IMR-90 (cell line): ENCODE results near the gene MYO1D. TPM values are rescaled to one million over a fixed set of nuclear protein-coding genes. Genes with fewer than 3 reads are reported as not detected.

Source experiments
- ATAC-seq: fragments of 200-7000 bp; cut with Tn5 transposase; 2 replicates; pipeline ENCODE4 v1.9.1; 2020; ENCODE audit warnings: low read depth, mild to moderate bottlenecking, moderate library complexity
- BruUV-seq: library from RNA; stranded (reverse); fragments of 400-500 nt; replicated peaks from 2 replicates; lab custom pipeline; 2021; lab: Mats Ljungman, UMichigan
- CTCF ChIA-PET: fragments of 300-600 bp; formaldehyde crosslinking; extraction: SDS; loops from one replicate; lab custom pipeline; 2021; ENCODE audit warnings: antibody characterized with exemption; lab: Yijun Ruan, JAX
- POLR2A ChIA-PET: fragments of 300-600 bp; sonication (Branson Sonifier 250); formaldehyde crosslinking; loops from one replicate; lab custom pipeline; 2022; ENCODE audit warnings: antibody characterized with exemption; ENCODE audit not compliant: unreplicated experiment; lab: Charles Lee
- DNase-seq: peaks from one replicate; pipeline ENCODE4 v3.0.0; 2013
- H2AFZ ChIP-seq: replicated peaks from 2 replicates; pipeline ENCODE3; 2013; ENCODE audit warnings: low read length, mild to moderate bottlenecking; ENCODE audit not compliant: poor library complexity
- H2AK5ac ChIP-seq: 2 replicates; pipeline ENCODE4 v1.6.1; 2013; ENCODE audit warnings: low read depth, low read length, inconsistent platforms
- H2AK9ac ChIP-seq: replicated peaks from 2 replicates; pipeline ENCODE3; 2013; ENCODE audit warnings: mild to moderate bottlenecking, low read depth, low read length, moderate library complexity; ENCODE audit not compliant: poor library complexity
- H2BK120ac ChIP-seq: 2 replicates; pipeline ENCODE4 v1.6.1; 2013; ENCODE audit warnings: low read depth, low read length, inconsistent platforms
- H2BK15ac ChIP-seq: 3 replicates; pipeline ENCODE4 v1.6.1; 2013; ENCODE audit warnings: low read depth, low read length, inconsistent platforms
- H2BK20ac ChIP-seq: 2 replicates; pipeline ENCODE4 v1.6.1; 2013; ENCODE audit warnings: low read depth, mild to moderate bottlenecking, inconsistent platforms, low read length, moderate library complexity
- H2BK5ac ChIP-seq: 2 replicates; pipeline ENCODE4 v1.6.1; 2013; ENCODE audit warnings: mild to moderate bottlenecking, low read depth, low read length, inconsistent platforms; ENCODE audit not compliant: poor library complexity, severe bottlenecking
- H3K14ac ChIP-seq: replicated peaks from 2 replicates; pipeline ENCODE4 v1.6.1; 2013; ENCODE audit warnings: low read depth, low read length, inconsistent platforms
- H3K18ac ChIP-seq: 2 replicates; pipeline ENCODE4 v1.6.1; 2013; ENCODE audit warnings: low read depth, low read length, control low read depth
- H3K23ac ChIP-seq: 2 replicates; pipeline ENCODE4 v1.6.1; 2013; ENCODE audit warnings: low read depth, low read length, inconsistent platforms
- H3K27ac ChIP-seq: 2 replicates; pipeline ENCODE4 v1.5.1; 2013; ENCODE audit warnings: mild to moderate bottlenecking, control low read depth, low read length; ENCODE audit not compliant: insufficient read depth
- H3K27me3 ChIP-seq: 2 replicates; pipeline ENCODE4 v1.6.1; 2013; ENCODE audit warnings: low read length; ENCODE audit not compliant: control insufficient read depth, insufficient read depth
- H3K36me3 ChIP-seq: 2 replicates; pipeline ENCODE4 v1.6.1; 2013; ENCODE audit warnings: low read length, mixed read lengths; ENCODE audit not compliant: control insufficient read depth, insufficient read depth
- H3K4ac ChIP-seq: 2 replicates; pipeline ENCODE4 v1.6.1; 2013; ENCODE audit warnings: low read depth, low read length, inconsistent platforms
- H3K4me1 ChIP-seq: 2 replicates; pipeline ENCODE4 v1.6.1; 2013; ENCODE audit warnings: low read length, mixed read lengths; ENCODE audit not compliant: control insufficient read depth, insufficient read depth
- H3K4me2 ChIP-seq: 2 replicates; pipeline ENCODE4 v1.6.1; 2013; ENCODE audit warnings: low read depth, mild to moderate bottlenecking, control low read depth, low read length, moderate library complexity
- H3K4me3 ChIP-seq: 2 replicates; pipeline ENCODE4 v1.5.1; 2013; ENCODE audit warnings: low read depth, mild to moderate bottlenecking, control low read depth, low read length, moderate library complexity; ENCODE audit not compliant: insufficient read depth
- H3K56ac ChIP-seq: 2 replicates; pipeline ENCODE4 v1.6.1; 2013; ENCODE audit warnings: low read length, inconsistent platforms; ENCODE audit not compliant: insufficient read depth; ENCODE audit errors: extremely low read depth
- H3K79me1 ChIP-seq, 2 experiments: 2 replicates each; pipeline ENCODE4 v1.6.1; 2013; ENCODE audit warnings: low read length in 2 of 2, inconsistent platforms in 1 of 2, low read depth in 1 of 2
- H3K9ac ChIP-seq: 2 replicates; pipeline ENCODE4 v1.6.1; 2013; ENCODE audit warnings: low read depth, low read length, control low read depth
- H3K9me1 ChIP-seq: 2 replicates; pipeline ENCODE4 v1.6.1; 2013; ENCODE audit warnings: low read length, inconsistent platforms; ENCODE audit not compliant: insufficient read depth
- H3K9me3 ChIP-seq: 2 replicates; pipeline ENCODE4 v1.6.1; 2013; ENCODE audit warnings: low read length; ENCODE audit not compliant: control insufficient read depth, insufficient read depth
- H4K20me1 ChIP-seq: 2 replicates; pipeline ENCODE4 v1.6.1; 2013; ENCODE audit warnings: low read length, inconsistent platforms; ENCODE audit not compliant: insufficient read depth
- H4K5ac ChIP-seq: 2 replicates; pipeline ENCODE4 v1.6.1; 2013; ENCODE audit warnings: mild to moderate bottlenecking, low read depth, low read length, control low read depth
- H4K8ac ChIP-seq, 2 experiments: 2 replicates each; pipeline ENCODE4 v1.6.1; 2013; ENCODE audit warnings: low read depth in 2 of 2, low read length in 2 of 2, control low read depth in 1 of 2, inconsistent platforms in 1 of 2
- H4K91ac ChIP-seq: 2 replicates; pipeline ENCODE4 v1.6.1; 2013; ENCODE audit warnings: low read depth, low read length, inconsistent platforms; ENCODE audit not compliant: insufficient read depth
- CEBPB ChIP-seq: IDR thresholded peaks from 2 replicates; pipeline ENCODE4 v1.6.1; 2012; ENCODE audit warnings: low read depth, low read length, improper control_type of control experiment
- CHD1 ChIP-seq: IDR thresholded peaks from 2 replicates; pipeline ENCODE4 v1.6.1; 2012; ENCODE audit warnings: low read depth, low read length, improper control_type of control experiment
- ELK1 ChIP-seq: fragments of 150-350 bp; IDR thresholded peaks from 2 replicates; pipeline ENCODE4 v1.6.1; 2016; ENCODE audit warnings: low read depth, mild to moderate bottlenecking, low read length, moderate library complexity, borderline replicate concordance
- MAFK ChIP-seq: IDR thresholded peaks from 2 replicates; pipeline ENCODE4 v1.6.1; 2012; ENCODE audit warnings: low read depth, low read length, improper control_type of control experiment
- MAZ ChIP-seq: IDR thresholded peaks from 2 replicates; pipeline ENCODE4 v1.6.1; 2012; ENCODE audit warnings: low read depth, mild to moderate bottlenecking, low read length, improper control_type of control experiment, moderate library complexity, borderline replicate concordance
- MXI1 ChIP-seq: IDR thresholded peaks from 2 replicates; pipeline ENCODE4 v1.6.1; 2012; ENCODE audit warnings: low read depth, mild to moderate bottlenecking, low read length, moderate library complexity, borderline replicate concordance
- NFE2L2 ChIP-seq: fragments of 150-350 bp; IDR thresholded peaks from 2 replicates; pipeline ENCODE4 v1.6.1; 2016; ENCODE audit warnings: low read depth, mild to moderate bottlenecking, low read length
- RAD21 ChIP-seq: IDR thresholded peaks from 2 replicates; pipeline ENCODE4 v1.6.1; 2012; ENCODE audit warnings: low read length, improper control_type of control experiment
- RCOR1 ChIP-seq: IDR thresholded peaks from 2 replicates; pipeline ENCODE4 v1.6.1; 2012; ENCODE audit warnings: mild to moderate bottlenecking, low read length, improper control_type of control experiment; ENCODE audit not compliant: insufficient replicate concordance
- RFX5 ChIP-seq: IDR thresholded peaks from 2 replicates; pipeline ENCODE4 v1.8.0; 2012; ENCODE audit warnings: low read depth, mild to moderate bottlenecking, low read length, moderate library complexity
- SMC3 ChIP-seq: fragments of 150-350 bp; IDR thresholded peaks from 2 replicates; pipeline ENCODE4 v1.6.1; 2016; ENCODE audit warnings: low read depth, mild to moderate bottlenecking, antibody characterized with exemption, low read length, moderate library complexity
- WGBS, 2 experiments: methylation state at CpG; one replicate each; pipeline versions ENCODE4 v1.1.5 to v1.1.7; 2013; ENCODE audit warnings: missing lambda C conversion rate in 2 of 2; ENCODE audit not compliant: insufficient read length in 1 of 2; ENCODE audit errors: extremely low coverage in 2 of 2; 5-methylcytosine and 5-hydroxymethylcytosine counted together
- dilution Hi-C: fragments of 300-500 bp; cut with HindIII; formaldehyde crosslinking; loops from one replicate; pipeline ENCODE4 v1.14.3; 2018; ENCODE audit warnings: low sequenced_read_pairs; ENCODE audit not compliant: unreplicated experiment
- in situ Hi-C: fragments of 300-500 bp; cut with MboI; formaldehyde crosslinking; loops from 3 replicates; pipeline ENCODE4 v1.14.3; 2019; ENCODE audit warnings: low sequenced_read_pairs, inconsistent platforms, mixed read lengths
- intact Hi-C: fragments of 100-400 bp; cut with micrococcal nuclease; formaldehyde crosslinking; loops from 2 replicates; pipeline ENCODE4 v1.10.0; 2022
- polyA plus RNA-seq, 3 experiments: library from polyadenylated mRNA; depleted of rRNA; stranded (reverse); fragments of >200 nt; gene quantifications; 2 replicates each; pipeline ENCODE4 v1.2.3, GENCODE V29; 2012; ENCODE audit warnings: low replicate concordance in 1 of 3
- total RNA-seq: library from RNA; depleted of rRNA; stranded (reverse); fragments of >200 nt; gene quantifications from 2 replicates; pipeline ENCODE4 v1.2.3, GENCODE V29; 2012
- TF ChIP-seq, protein P1 (sequence below): fragments of 150-350 bp; IDR thresholded peaks from 2 replicates; pipeline ENCODE4 v1.6.1; 2017; ENCODE audit warnings: mild to moderate bottlenecking, antibody characterized with exemption, low read length, low read depth
- TF ChIP-seq, protein P2 (sequence below): conservative IDR thresholded peaks from 2 replicates; pipeline ENCODE4 v1.5.1; 2012; ENCODE audit warnings: mild to moderate bottlenecking, low read depth, low read length, improper control_type of control experiment

MYO1D gene
- total and polyA plus RNA-seq, 2 of the 4 experiments (the other 2 are of a cell fraction), result 0.63 to 0.90 TPM

DNA sequence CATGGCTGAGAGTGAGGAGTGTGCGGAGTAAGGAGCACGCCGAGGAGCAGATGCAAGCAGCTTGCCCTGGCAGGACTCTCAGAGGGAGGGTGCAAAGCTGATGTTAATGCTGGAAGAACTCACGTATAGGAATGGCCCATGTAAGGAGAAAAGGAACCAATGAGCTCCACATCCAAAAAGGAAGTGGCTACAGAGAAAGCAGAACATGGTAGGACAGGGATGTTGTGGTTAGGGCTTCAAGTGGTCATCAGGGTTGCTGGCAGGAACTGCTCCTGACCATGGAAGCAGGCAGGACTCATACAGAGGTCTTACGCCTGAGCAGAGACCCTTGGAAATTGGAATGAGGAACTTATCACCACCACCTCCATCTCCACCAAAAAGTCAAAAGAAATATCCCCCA is 5.2 kb downstream of the MYO1D start:
- Histone ChIP-seq H2AK5ac (no peak overlapping the region), H3K9me3 (no peaks in the 10 kb centered on the region), H3K4me2 (no peak overlapping the region), H4K8ac (no peak overlapping the region), H2BK15ac (no peak overlapping the region), H3K18ac (no peak overlapping the region), H4K91ac (no peak overlapping the region), H3K4me1 (peaks cover 2% of the 10 kb centered on the region; the same call in 1 of the 2 replicates), H3K4me3 (no peak overlapping the region), H3K9me1 (no peaks in the 10 kb centered on the region), H3K23ac (no peak overlapping the region), H3K4ac (no peak overlapping the region), H3K9ac (no peak overlapping the region), H2AK9ac (no peak overlapping the region), H4K20me1 (no peaks in the 10 kb centered on the region), H2BK120ac (no peak overlapping the region), H3K14ac (no peak overlapping the region), H3K79me1 (no peaks in the 10 kb centered on the region), H4K5ac (no peak overlapping the region), H3K27ac (no peak overlapping the region), H2AFZ (peak overlapping the region; percentile 27), H2BK5ac (no peak overlapping the region), H3K27me3 (peaks cover 5% of the 10 kb centered on the region), H3K36me3 (no peaks in the 10 kb centered on the region), H2BK20ac (no peak overlapping the region), H3K56ac (no peak overlapping the region)
- ChIA-PET CTCF (no interaction called here), POLR2A (no interaction called here)
- DNase-seq, result no peak
- WGBS, 2 experiments, result 69% methylated on average over 2 of the region's 5 CpGs; no CpG with 5 or more reads in 1 of the 2 experiments
- in situ Hi-C loops, result no loop called here
- TF ChIP-seq MAZ (no peak), NFE2L2 (no peak), RFX5 (no peak), SMC3 (no peak), CEBPB (no peak), MAFK (no peak), RCOR1 (no peak), ELK1 (no peak), MXI1 (no peak), RAD21 (no peak), CHD1 (no peak)
- TF ChIP-seq, protein P1, sequence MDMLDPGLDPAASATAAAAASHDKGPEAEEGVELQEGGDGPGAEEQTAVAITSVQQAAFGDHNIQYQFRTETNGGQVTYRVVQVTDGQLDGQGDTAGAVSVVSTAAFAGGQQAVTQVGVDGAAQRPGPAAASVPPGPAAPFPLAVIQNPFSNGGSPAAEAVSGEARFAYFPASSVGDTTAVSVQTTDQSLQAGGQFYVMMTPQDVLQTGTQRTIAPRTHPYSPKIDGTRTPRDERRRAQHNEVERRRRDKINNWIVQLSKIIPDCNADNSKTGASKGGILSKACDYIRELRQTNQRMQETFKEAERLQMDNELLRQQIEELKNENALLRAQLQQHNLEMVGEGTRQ, result no peak
- TF ChIP-seq, protein P2, sequence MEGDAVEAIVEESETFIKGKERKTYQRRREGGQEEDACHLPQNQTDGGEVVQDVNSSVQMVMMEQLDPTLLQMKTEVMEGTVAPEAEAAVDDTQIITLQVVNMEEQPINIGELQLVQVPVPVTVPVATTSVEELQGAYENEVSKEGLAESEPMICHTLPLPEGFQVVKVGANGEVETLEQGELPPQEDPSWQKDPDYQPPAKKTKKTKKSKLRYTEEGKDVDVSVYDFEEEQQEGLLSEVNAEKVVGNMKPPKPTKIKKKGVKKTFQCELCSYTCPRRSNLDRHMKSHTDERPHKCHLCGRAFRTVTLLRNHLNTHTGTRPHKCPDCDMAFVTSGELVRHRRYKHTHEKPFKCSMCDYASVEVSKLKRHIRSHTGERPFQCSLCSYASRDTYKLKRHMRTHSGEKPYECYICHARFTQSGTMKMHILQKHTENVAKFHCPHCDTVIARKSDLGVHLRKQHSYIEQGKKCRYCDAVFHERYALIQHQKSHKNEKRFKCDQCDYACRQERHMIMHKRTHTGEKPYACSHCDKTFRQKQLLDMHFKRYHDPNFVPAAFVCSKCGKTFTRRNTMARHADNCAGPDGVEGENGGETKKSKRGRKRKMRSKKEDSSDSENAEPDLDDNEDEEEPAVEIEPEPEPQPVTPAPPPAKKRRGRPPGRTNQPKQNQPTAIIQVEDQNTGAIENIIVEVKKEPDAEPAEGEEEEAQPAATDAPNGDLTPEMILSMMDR, result no peak
- dilution Hi-C loops, result no loop called here
- intact Hi-C loops, result no loop called here
- no peak for ATAC-seq
- BruUV-seq, result no TSS peak
